Hepatocyte (in vitro differentiated cells): ENCODE data around the gene OSTN. TPM values are rescaled to one million over a fixed set of nuclear protein-coding genes. Genes with fewer than 3 reads are reported as not detected.

Experiments
- DNase-seq: peaks from one replicate; pipeline ENCODE4 v3.0.0-alpha.2; 2016; ENCODE audit warnings: low spot score
- H2AFZ ChIP-seq: fragments of 200-600 bp; sonication (generic); 2 replicates; pipeline ENCODE4 v1.6.0; 2016; ENCODE audit warnings: antibody characterized with exemption, mild to moderate bottlenecking
- H3K27ac ChIP-seq: fragments of 200-600 bp; sonication (generic); 2 replicates; pipeline ENCODE4 v1.5.1; 2016; ENCODE audit warnings: mild to moderate bottlenecking
- H3K27me3 ChIP-seq: fragments of 200-600 bp; sonication (generic); 2 replicates; pipeline ENCODE4 v1.6.1; 2016
- H3K36me3 ChIP-seq: fragments of 200-600 bp; sonication (generic); replicated peaks from 2 replicates; pipeline ENCODE4 v1.5.1; 2016; ENCODE audit warnings: low read depth; ENCODE audit not compliant: insufficient read depth
- H3K4me1 ChIP-seq: fragments of 200-600 bp; sonication (generic); 2 replicates; pipeline ENCODE4 v1.5.1; 2016; ENCODE audit warnings: mild to moderate bottlenecking, moderate library complexity; ENCODE audit not compliant: insufficient read depth
- H3K4me2 ChIP-seq: fragments of 200-600 bp; sonication (generic); 2 replicates; pipeline ENCODE4 v1.6.0; 2016
- H3K4me3 ChIP-seq: fragments of 200-600 bp; sonication (generic); 2 replicates; pipeline ENCODE4 v1.5.1; 2016; ENCODE audit warnings: mild to moderate bottlenecking
- H3K79me2 ChIP-seq: fragments of 200-600 bp; sonication (generic); 2 replicates; pipeline ENCODE4 v1.6.0; 2017; ENCODE audit warnings: mild to moderate bottlenecking
- H3K9me2 ChIP-seq: fragments of 200-600 bp; sonication (generic); replicated peaks from 2 replicates; pipeline ENCODE4 v1.6.0; 2017; ENCODE audit warnings: mild to moderate bottlenecking; ENCODE audit not compliant: insufficient read depth
- H3K9me3 ChIP-seq: fragments of 200-600 bp; sonication (generic); 2 replicates; pipeline ENCODE4 v1.5.1; 2016; ENCODE audit warnings: low read depth, mild to moderate bottlenecking
- H4K20me1 ChIP-seq: fragments of 200-600 bp; sonication (generic); 2 replicates; pipeline ENCODE4 v1.6.0; 2016; ENCODE audit warnings: mild to moderate bottlenecking; ENCODE audit not compliant: insufficient read depth, poor library complexity, severe bottlenecking
- CTCF ChIP-seq: fragments of 200-600 bp; sonication (generic); IDR thresholded peaks from 2 replicates; pipeline ENCODE4 v1.5.1; 2016; ENCODE audit warnings: antibody characterized with exemption, mild to moderate bottlenecking; ENCODE audit not compliant: poor library complexity
- EZH2 ChIP-seq: fragments of 200-600 bp; sonication (generic); IDR thresholded peaks from 2 replicates; pipeline ENCODE4 v1.6.1; 2016; ENCODE audit warnings: antibody characterized with exemption, mild to moderate bottlenecking, borderline replicate concordance
- EZH2phosphoT487 ChIP-seq: fragments of 200-600 bp; sonication (generic); IDR thresholded peaks from one replicate; pipeline ENCODE4 v1.6.1; 2018; ENCODE audit warnings: antibody characterized with exemption, mild to moderate bottlenecking, low read depth, moderate library complexity; ENCODE audit not compliant: unreplicated experiment, severe bottlenecking
- WGBS: methylation state at CpG from one replicate; pipeline ENCODE4 v1.1.6; 2016; ENCODE audit warnings: low lambda C conversion rate; ENCODE audit errors: missing lambda C conversion rate; 5-methylcytosine and 5-hydroxymethylcytosine counted together
- polyA plus RNA-seq: library from polyadenylated mRNA; unstranded; fragments of >200 nt; fragmentation: Nextera tagmentation; extraction: Ambion mirVana; gene quantifications from 2 replicates; pipeline ENCODE4 v1.2.1, GENCODE V29; 2016
- total RNA-seq: library from RNA; depleted of rRNA; stranded (reverse); fragments of >200 nt; gene quantifications from 2 replicates; pipeline ENCODE4 v1.2.3, GENCODE V29; 2014

OSTN gene
- total and polyA plus RNA-seq, 2 experiments from 2014 or later = 1.4 to 17.4 TPM

GRCh38 chr3:191283400-191283799 is 84.4 kb downstream of the OSTN start:
- WGBS = 93% methylated on average over 2 of the region's 2 CpGs
- Histone ChIP-seq H3K27me3 (no peaks in the 10 kb centered on the region), H3K4me3 (no peak overlapping the region), H3K9me3 (no peaks in the 10 kb centered on the region), H3K4me2 (no peak overlapping the region), H2AFZ (no peak overlapping the region), H3K79me2 (no peaks in the 10 kb centered on the region), H3K9me2 (no peaks in the 10 kb centered on the region), H3K36me3 (no peaks in the 10 kb centered on the region), H3K4me1 (no peaks in the 10 kb centered on the region), H3K27ac (no peak overlapping the region), H4K20me1 (no peaks in the 10 kb centered on the region)
- TF ChIP-seq EZH2phosphoT487 (no peak), EZH2 (no peak), CTCF (no peak)
- DNase-seq = no peak

- no peak for DNase-seq
- H3K9me2 ChIP-seq = no peaks in the 10 kb centered on the region
- no peak overlapping the region for H3K4me3 ChIP-seq
- no peaks in the 10 kb centered on the region for H3K36me3 ChIP-seq
- no peaks in the 10 kb centered on the region for H3K4me1 ChIP-seq
- TF ChIP-seq EZH2phosphoT487 (no peak), CTCF (no peak), EZH2 (no peak)
- WGBS = 89% methylated on average over 4 of the region's 4 CpGs
- H4K20me1 ChIP-seq = no peaks in the 10 kb centered on the region
- no peak overlapping the region for H3K27ac ChIP-seq
- no peaks in the 10 kb centered on the region for H3K9me3 ChIP-seq
- no peaks in the 10 kb centered on the region for H3K79me2 ChIP-seq
- no peak overlapping the region for H2AFZ ChIP-seq
- H3K4me2 ChIP-seq = no peak overlapping the region
- no peaks in the 10 kb centered on the region for H3K27me3 ChIP-seq
Measured at GRCh38 chr3:191290311-191291025, 91.4 kb downstream of the OSTN start.

GRCh38 chr3:191292243-191293015 is 93.4 kb downstream of the OSTN start:
- no peaks in the 10 kb centered on the region for H3K4me1 ChIP-seq
- no peak for TF ChIP-seq CTCF
- TF ChIP-seq EZH2 = no peak
- no peak for TF ChIP-seq EZH2phosphoT487
- H3K4me3 ChIP-seq = no peak overlapping the region
- WGBS = 87% methylated on average over 5 of the region's 5 CpGs
- DNase-seq = no peak
- H3K36me3 ChIP-seq = no peaks in the 10 kb centered on the region
- H3K27ac ChIP-seq = no peak overlapping the region
- H3K79me2 ChIP-seq = no peaks in the 10 kb centered on the region
- no peaks in the 10 kb centered on the region for H3K9me3 ChIP-seq
- no peak overlapping the region for H3K4me2 ChIP-seq
- H3K9me2 ChIP-seq = no peaks in the 10 kb centered on the region
- no peak overlapping the region for H2AFZ ChIP-seq
- no peaks in the 10 kb centered on the region for H4K20me1 ChIP-seq
- H3K27me3 ChIP-seq = no peaks in the 10 kb centered on the region
